ENCODE data around the gene TOP2B.
A peak's percentile ranks its signal among the peaks of the same experiment; 100 is the strongest.

Gene TOP2B

GRCh38 chr3:25673738-25674298 lies 9.1 kb upstream of the TOP2B start:
- DNase-seq (ENCODE audit: low spot score) = no peak

- DNase-seq (ENCODE audit: low spot score) = peak; percentile 76
Measured at GRCh38 chr3:25665315-25666280, 891 bp upstream of the TOP2B start.

- DNase-seq (ENCODE audit: low spot score) = peak; percentile 74
Measured at GRCh38 chr3:25663869-25664811, 567 bp downstream of the TOP2B start.

- DNase-seq (ENCODE audit: low spot score) = peak; percentile 20
Measured at GRCh38 chr3:25663347-25663868, 1.3 kb downstream of the TOP2B start.

- peak; percentile 11 for DNase-seq (ENCODE audit: low spot score)
Measured at GRCh38 chr3:25662736-25663320, 1.9 kb downstream of the TOP2B start.

GRCh38 chr3:25661694-25662437 lies 2.8 kb downstream of the TOP2B start:
- DNase-seq (ENCODE audit: low spot score) = no peak

- DNase-seq (ENCODE audit: low spot score) = no peak
Measured at GRCh38 chr3:25658836-25659235, 5.9 kb downstream of the TOP2B start.

GRCh38 chr3:25657293-25657692 lies 7.4 kb downstream of the TOP2B start:
- no peak for DNase-seq (ENCODE audit: low spot score)

- no peak for DNase-seq (ENCODE audit: low spot score)
Measured at GRCh38 chr3:25655659-25656058, 9.0 kb downstream of the TOP2B start.

- DNase-seq (ENCODE audit: low spot score) = no peak
Measured at GRCh38 chr3:25654576-25654975, 10.1 kb downstream of the TOP2B start.

GRCh38 chr3:25653322-25653721 lies 11.4 kb downstream of the TOP2B start:
- no peak for DNase-seq (ENCODE audit: low spot score)

GRCh38 chr3:25652921-25653320 lies 11.8 kb downstream of the TOP2B start:
- peak; percentile 6 for DNase-seq (ENCODE audit: low spot score)

- DNase-seq (ENCODE audit: low spot score) = no peak
Measured at GRCh38 chr3:25648925-25649830, 15.5 kb downstream of the TOP2B start.

- DNase-seq (ENCODE audit: low spot score) = peak; percentile 69
Measured at GRCh38 chr3:25648107-25648535, 16.6 kb downstream of the TOP2B start.

- DNase-seq (ENCODE audit: low spot score) = no peak
Measured at GRCh38 chr3:25635038-25635437, 29.7 kb downstream of the TOP2B start.

- no peak for DNase-seq (ENCODE audit: low spot score)
Measured at GRCh38 chr3:25633919-25634318, 30.8 kb downstream of the TOP2B start.

GRCh38 chr3:25631989-25632388 lies 32.7 kb downstream of the TOP2B start:
- DNase-seq (ENCODE audit: low spot score) = no peak

GRCh38 chr3:25621087-25621486 lies 43.6 kb downstream of the TOP2B start:
- DNase-seq (ENCODE audit: low spot score) = no peak

GRCh38 chr3:25620493-25620892 lies 44.2 kb downstream of the TOP2B start:
- DNase-seq (ENCODE audit: low spot score) = no peak

GRCh38 chr3:25619382-25619781 lies 45.3 kb downstream of the TOP2B start:
- no peak for DNase-seq (ENCODE audit: low spot score)
